Pulmonary artery endothelial cell (primary cell): ENCODE measurements around the gene CDH26. TPM values are rescaled to one million over a fixed set of nuclear protein-coding genes. Genes with fewer than 3 reads are reported as not detected.

ENCODE experiments used
- DNase-seq: peaks from one replicate; pipeline ENCODE4 v3.0.0-alpha.2; 2011; ENCODE audit warnings: low read depth, low spot score
- total RNA-seq: library from RNA; depleted of rRNA; stranded (reverse); fragments of >200 nt; gene quantifications from 2 replicates; pipeline ENCODE4 v1.2.3, GENCODE V29; 2014

Gene CDH26
- total RNA-seq, 1 donor from 2014 or later, result 0.07 TPM

DNA sequence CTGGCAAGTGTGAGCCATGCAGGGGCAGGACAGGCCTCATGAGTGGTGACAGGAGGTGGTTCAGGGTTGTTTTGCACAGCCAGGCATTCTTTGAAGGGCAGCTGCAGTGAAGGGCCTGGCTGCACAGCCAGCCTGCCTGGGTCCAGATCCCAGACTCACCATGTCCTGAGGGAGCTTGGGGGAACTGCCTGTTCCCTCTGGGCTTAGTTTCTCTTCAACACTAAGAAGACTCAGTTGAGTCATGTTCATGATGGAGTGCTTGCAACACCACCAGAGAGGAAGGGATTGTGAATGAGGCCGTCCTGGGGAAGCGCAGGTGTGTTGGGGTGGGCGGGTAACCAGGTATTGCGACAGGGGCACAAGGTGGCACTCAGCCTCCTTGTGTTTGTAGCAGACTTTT, 102.4 kb downstream of the CDH26 start:
- DNase-seq, result no peak

DNA sequence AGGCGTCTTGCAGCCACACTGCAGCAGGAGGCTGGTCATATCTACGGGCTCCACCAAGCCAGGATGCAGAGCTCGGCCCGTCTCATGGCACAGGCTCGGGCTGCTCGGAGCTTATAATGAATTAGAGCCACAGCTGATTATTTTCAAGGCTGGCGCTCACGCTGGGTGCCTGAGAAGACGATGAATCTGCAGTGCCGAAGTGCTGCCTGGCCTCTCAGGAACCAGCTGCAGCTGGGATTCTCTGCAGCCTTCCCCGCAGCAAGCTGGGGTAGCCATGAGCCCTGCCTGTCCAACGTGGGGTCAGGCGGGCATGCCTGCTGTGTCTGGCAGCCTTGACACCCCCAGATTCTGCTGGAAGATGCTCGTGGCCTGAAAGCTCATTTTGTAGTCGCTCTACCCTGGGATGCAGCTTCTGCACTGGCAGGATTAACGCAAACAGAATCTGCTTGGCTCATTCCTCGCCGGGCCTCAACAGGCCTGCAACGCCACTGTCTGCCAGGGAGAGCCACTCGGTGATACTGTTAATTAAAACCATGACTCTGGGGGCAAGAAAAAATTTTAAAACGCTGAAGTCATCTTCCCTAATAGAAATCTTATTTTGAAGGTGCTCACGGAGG, 104.3 kb downstream of the CDH26 start:
- DNase-seq, result no peak

GRCh38 chr20:60063048-60063451, 104.8 kb downstream of the CDH26 start:
- no peak for DNase-seq

DNA sequence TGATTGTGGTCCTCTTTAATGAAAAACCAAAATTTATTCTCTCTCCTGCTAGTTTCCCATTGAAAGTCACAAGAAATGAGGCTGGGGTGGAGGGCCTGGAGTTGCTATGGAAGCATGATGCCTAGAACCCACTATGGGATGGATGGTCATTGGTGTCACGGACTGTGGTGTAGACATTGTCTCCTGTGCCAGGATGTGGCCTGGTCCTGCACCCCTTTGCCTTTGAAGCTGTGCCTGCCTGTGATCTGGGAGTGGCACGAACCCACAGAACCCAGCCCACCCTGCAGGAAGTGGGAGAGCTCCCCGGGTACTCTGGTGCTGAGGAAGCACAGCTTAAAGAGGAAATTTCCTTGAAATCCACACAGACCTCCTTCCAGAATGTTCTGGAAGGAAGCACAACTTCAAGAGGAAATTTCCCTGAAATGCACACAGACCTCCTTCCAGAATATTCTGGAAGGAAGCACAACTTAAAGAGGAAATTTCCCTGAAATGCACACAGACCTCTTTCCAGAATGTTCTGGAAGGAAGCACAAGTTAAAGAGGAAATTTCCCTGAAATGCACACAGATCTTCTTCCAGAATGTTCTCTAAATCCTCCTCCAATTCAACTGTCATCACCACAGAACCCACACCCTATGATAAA, 105.6 kb downstream of the CDH26 start:
- DNase-seq, result no peak

Other genes with a start within 250 kb of the CDH26 start
- 0.28 and 0.33 TPM in 2 replicates for gene SYCP2, start 24.8 kb upstream of the CDH26 start, total RNA-seq
- 7.6 and 8.7 TPM in 2 replicates for gene PPP1R3D, start 18.1 kb upstream of the CDH26 start, total RNA-seq
- 3.2 TPM in 2 replicates for gene FAM217B, start 18.0 kb upstream of the CDH26 start, total RNA-seq